Natural killer cell (primary cell): ENCODE results near the gene TMED10. TPM values are rescaled to one million over a fixed set of nuclear protein-coding genes. Genes with fewer than 3 reads are reported as not detected.

Experiments used
- ATAC-seq, 3 donors: fragments of 150-1000 bp in 2 of 3; fragments of 200-7000 bp in 1 of 3; cut with Tn5 transposase; 1 replicate in 1 of 3; 2 replicates in 2 of 3; pipeline ENCODE4 v1.10.0; 2021; ENCODE audit warnings: mild to moderate bottlenecking in 2 of 3, moderate library complexity in 2 of 3
- DNase-seq, 2 donors: peaks; one replicate each; pipeline versions ENCODE4 v3.0.0 to v3.0.0-alpha.2; 2013 to 2021; ENCODE audit warnings: mixed read lengths in 1 of 2
- H3K27ac ChIP-seq: one replicate; pipeline ENCODE4 v1.5.1; 2013; ENCODE audit warnings: mild to moderate bottlenecking, low read length
- H3K27me3 ChIP-seq: one replicate; pipeline ENCODE4 v1.6.1; 2013; ENCODE audit warnings: low read length; ENCODE audit not compliant: control insufficient read depth, insufficient read depth
- H3K36me3 ChIP-seq: one replicate; pipeline ENCODE4 v1.6.1; 2013; ENCODE audit warnings: low read length; ENCODE audit not compliant: control insufficient read depth, insufficient read depth
- H3K4me1 ChIP-seq: one replicate; pipeline ENCODE4 v1.6.1; 2013; ENCODE audit warnings: low read length; ENCODE audit not compliant: control insufficient read depth, insufficient read depth
- H3K4me3 ChIP-seq: one replicate; pipeline ENCODE4 v1.5.1; 2013; ENCODE audit warnings: low read length
- H3K9me3 ChIP-seq: one replicate; pipeline ENCODE4 v1.6.1; 2013; ENCODE audit warnings: low read length; ENCODE audit not compliant: control insufficient read depth, insufficient read depth
- H3K27ac Mint-ChIP-seq, 2 donors: one replicate each; pipeline ENCODE4 v1.8.0; 2022; ENCODE audit warnings: mild to moderate bottlenecking in 2 of 2, mixed read lengths in 2 of 2, moderate library complexity in 1 of 2
- H3K27me3 Mint-ChIP-seq, 2 donors: one replicate each; pipeline ENCODE4 v1.8.0; 2022; ENCODE audit warnings: low read depth in 2 of 2, mixed read lengths in 2 of 2
- H3K36me3 Mint-ChIP-seq: one replicate; pipeline ENCODE4 v1.8.0; 2022; ENCODE audit warnings: mixed read lengths
- H3K4me1 Mint-ChIP-seq, 2 donors: one replicate each; pipeline ENCODE4 v1.8.0; 2022; ENCODE audit warnings: mixed read lengths in 2 of 2
- H3K4me3 Mint-ChIP-seq: one replicate; pipeline ENCODE4 v1.8.0; 2022; ENCODE audit warnings: mild to moderate bottlenecking, moderate library complexity, mixed read lengths
- H3K9me3 Mint-ChIP-seq, 2 donors: one replicate each; pipeline ENCODE4 v1.8.0; 2022; ENCODE audit warnings: mixed read lengths in 2 of 2
- CTCF ChIP-seq: fragments of 200-600 bp; IDR thresholded peaks from one replicate; pipeline ENCODE4 v1.8.0; 2022; ENCODE audit warnings: antibody characterized with exemption
- WGBS: methylation state at CpG from one replicate; pipeline ENCODE4 v1.1.7; 2013; ENCODE audit warnings: missing lambda C conversion rate; ENCODE audit not compliant: insufficient coverage; 5-methylcytosine and 5-hydroxymethylcytosine counted together
- intact Hi-C: fragments of 100-400 bp; cut with micrococcal nuclease; formaldehyde crosslinking; loops from one replicate; pipeline ENCODE4 v1.14.2; 2022
- total RNA-seq, 4 donors: library from RNA; stranded (reverse); fragments of 120-200 nt in 1 of 4; gene quantifications; one replicate each; pipeline versions ENCODE4 v1.2.3 to v1.2.4, GENCODE V29; 2013 to 2022

Gene TMED10
- 100 to 1,000 TPM; 216 to 244 (median 231) TPM for total RNA-seq
- 227 TPM for total RNA-seq (2013)

GRCh38 chr14:75176142-75176820, at the start of gene TMED10:
TSS of gene TMED10 (minus strand) at chr14:75176612. CDS start at chr14:75176579, 33 bp downstream.
- Histone ChIP-seq H3K27ac (peak within 1 kb of the TSS; percentile 94), H3K27me3 (no peaks in the 10 kb centered on the region), H3K9me3 (no peaks in the 10 kb centered on the region), H3K36me3 (no peaks in the 10 kb centered on the region), H3K4me3 (peak within 1 kb of the TSS; percentile 73), H3K4me1 (peaks cover 16% of the 10 kb centered on the region)
- TF ChIP-seq CTCF: no peak
- H3K9me3 Mint-ChIP-seq: no peaks in the 10 kb centered on the region
- DNase-seq (peak; percentile 90 to 95), ATAC-seq (peak; percentile 72 to 89 (median 78))
- peak within 1 kb of the TSS; percentile 93 for H3K4me3 Mint-ChIP-seq
- intact Hi-C loops: loop anchor here (1.0 to 2.0 kb wide), 6 partner anchors 29 to 120 kb away; partner anchors contain the start of genes FOS and NEK9
- no peaks in the 10 kb centered on the region for H3K36me3 Mint-ChIP-seq
- peaks cover 43 to 46% of the 10 kb centered on the region in 2 donors for H3K4me1 Mint-ChIP-seq
- under 1% methylated on average over 49 of the region's 49 CpGs for WGBS
- H3K27ac Mint-ChIP-seq: peak within 1 kb of the TSS; percentile 99 to 100
- no peaks in the 10 kb centered on the region for H3K27me3 Mint-ChIP-seq

- ATAC-seq (no peak), DNase-seq (no peak)
- TF ChIP-seq CTCF: no peak
- no peaks in the 10 kb centered on the region for H3K27me3 ChIP-seq
- Mint-ChIP-seq H3K4me3 (no peak overlapping the region), H3K9me3 (no peaks in the 10 kb centered on the region), H3K27ac (no peak overlapping the region), H3K27me3 (peaks cover 0 to 4% of the 10 kb centered on the region in 2 donors), H3K36me3 (no peaks in the 10 kb centered on the region), H3K4me1 (peaks cover 27 to 50% of the 10 kb centered on the region in 2 donors)
- H3K4me3 ChIP-seq: no peak overlapping the region
- H3K36me3 ChIP-seq: no peaks in the 10 kb centered on the region
- no peaks in the 10 kb centered on the region for H3K9me3 ChIP-seq
- peaks cover 42% of the 10 kb centered on the region for H3K4me1 ChIP-seq
- H3K27ac ChIP-seq: no peak overlapping the region
- intact Hi-C loops: no loop called here
- WGBS: 71% methylated on average over 1 of the region's 2 CpGs
Measured at GRCh38 chr14:75224561-75224960, 48.1 kb upstream of the TMED10 start.

- no peak for TF ChIP-seq CTCF
- Mint-ChIP-seq H3K36me3 (no peaks in the 10 kb centered on the region), H3K4me1 (peaks cover 18 to 42% of the 10 kb centered on the region in 2 donors), H3K27me3 (peaks cover 0 to 4% of the 10 kb centered on the region in 2 donors), H3K9me3 (no peaks in the 10 kb centered on the region), H3K4me3 (no peak overlapping the region), H3K27ac (peak overlapping the region in 1 of 2 donors; percentile 68)
- peaks cover 34% of the 10 kb centered on the region for H3K4me1 ChIP-seq
- DNase-seq: no peak
- H3K9me3 ChIP-seq: no peaks in the 10 kb centered on the region
- WGBS: 62% methylated on average over 4 of the region's 4 CpGs
- no peaks in the 10 kb centered on the region for H3K27me3 ChIP-seq
- H3K36me3 ChIP-seq: no peaks in the 10 kb centered on the region
- no peak overlapping the region for H3K4me3 ChIP-seq
- intact Hi-C loops: no loop called here
- ATAC-seq: peak in 1 of 3 donors; percentile 46
- no peak overlapping the region for H3K27ac ChIP-seq
Measured at GRCh38 chr14:75223664-75224154, 47.3 kb upstream of the TMED10 start.
